Stimulated activated naive CD8-positive, alpha-beta T cell treated with anti-CD3 and anti-CD28 coated beads, Interleukin-15, Interleukin-2, amounts not matched to agents 100 ng/mL and 50 ng/mL, for 24 hours (primary cell): ENCODE data around the gene PLEKHA4.
"Not testable (repeated sequence)": the region's sequence is repeated elsewhere in the genome, so short reads cannot be mapped to it uniquely, and the experiment has no call there.

Experiments
- H3K27ac Mint-ChIP-seq: one replicate; pipeline ENCODE4 v1.8.0; 2021; ENCODE audit warnings: mild to moderate bottlenecking, mixed read lengths
- H3K27me3 Mint-ChIP-seq: one replicate; pipeline ENCODE4 v1.8.0; 2021; ENCODE audit warnings: mixed read lengths
- H3K36me3 Mint-ChIP-seq: one replicate; pipeline ENCODE4 v1.8.0; 2021; ENCODE audit warnings: low read depth, mixed read lengths
- H3K4me1 Mint-ChIP-seq: one replicate; pipeline ENCODE4 v1.8.0; 2021; ENCODE audit warnings: low read depth, mixed read lengths
- H3K4me3 Mint-ChIP-seq: one replicate; pipeline ENCODE4 v1.8.0; 2021; ENCODE audit warnings: mild to moderate bottlenecking, mixed read lengths
- H3K9me3 Mint-ChIP-seq: one replicate; pipeline ENCODE4 v1.8.0; 2021; ENCODE audit warnings: mixed read lengths

The PLEKHA4 gene

GRCh38 chr19:48876043-48876981 lies 7.9 kb upstream of the PLEKHA4 start:
- not testable (repeated sequence) for H3K27me3 Mint-ChIP-seq, H3K9me3 Mint-ChIP-seq
- Mint-ChIP-seq H3K4me1 (peaks cover 60% of the 10 kb centered on the region), H3K4me3 (peak overlapping the region; percentile 99), H3K27ac (peak overlapping the region; percentile 94), H3K36me3 (peaks cover 62% of the 10 kb centered on the region)

GRCh38 chr19:48874303-48875135 lies 6.1 kb upstream of the PLEKHA4 start:
- Mint-ChIP-seq H3K4me1 (peaks cover 60% of the 10 kb centered on the region), H3K4me3 (peak overlapping the region; percentile 99), H3K27ac (peak overlapping the region; percentile 94), H3K27me3 (no peaks in the 10 kb centered on the region), H3K9me3 (no peaks in the 10 kb centered on the region), H3K36me3 (peaks cover 62% of the 10 kb centered on the region)

- no peaks in the 10 kb centered on the region for H3K27me3 Mint-ChIP-seq
- H3K4me1 Mint-ChIP-seq, result peaks cover 62% of the 10 kb centered on the region
- no peaks in the 10 kb centered on the region for H3K9me3 Mint-ChIP-seq
- H3K36me3 Mint-ChIP-seq, result peaks cover 60% of the 10 kb centered on the region
- H3K27ac Mint-ChIP-seq, result peak overlapping the region; percentile 94
- peak overlapping the region; percentile 99 for H3K4me3 Mint-ChIP-seq
These were observed 5.3 kb upstream of the PLEKHA4 start for GRCh38 chr19:48873476-48874302.

GRCh38 chr19:48872884-48873475 lies 4.6 kb upstream of the PLEKHA4 start:
- Mint-ChIP-seq H3K27me3 (no peaks in the 10 kb centered on the region), H3K4me1 (peaks cover 59% of the 10 kb centered on the region), H3K4me3 (peak overlapping the region; percentile 99), H3K9me3 (no peaks in the 10 kb centered on the region), H3K27ac (peak overlapping the region; percentile 94), H3K36me3 (peaks cover 53% of the 10 kb centered on the region)

- Mint-ChIP-seq H3K27me3 (no peaks in the 10 kb centered on the region), H3K4me1 (peaks cover 53% of the 10 kb centered on the region), H3K27ac (peak within 1 kb of the TSS; percentile 94), H3K36me3 (peaks cover 46% of the 10 kb centered on the region), H3K9me3 (no peaks in the 10 kb centered on the region), H3K4me3 (peak within 1 kb of the TSS; percentile 99)
These were observed 3.9 kb upstream of the PLEKHA4 start, which contains the start of gene PPP1R15A for GRCh38 chr19:48872182-48872883. Gene PPP1R15A, plus strand, starts transcription at chr19:48872421. Its CDS starts 813 bp downstream, at chr19:48873234.

GRCh38 chr19:48871471-48872181 lies 3.2 kb upstream of the PLEKHA4 start:
- peaks cover 44% of the 10 kb centered on the region for H3K36me3 Mint-ChIP-seq

GRCh38 chr19:48870048-48870447 lies 1.6 kb upstream of the PLEKHA4 start:
- Mint-ChIP-seq H3K36me3 (peaks cover 28% of the 10 kb centered on the region), H3K27me3 (no peaks in the 10 kb centered on the region), H3K4me3 (no peak overlapping the region), H3K9me3 (no peaks in the 10 kb centered on the region), H3K27ac (no peak overlapping the region), H3K4me1 (peaks cover 36% of the 10 kb centered on the region)

More at GRCh38 chr19:48871471-48872181, 3.2 kb upstream of the PLEKHA4 start:
- H3K27ac Mint-ChIP-seq, result peak overlapping the region; percentile 94
- H3K27me3 Mint-ChIP-seq, H3K9me3 Mint-ChIP-seq: not testable (repeated sequence)
- peaks cover 51% of the 10 kb centered on the region for H3K4me1 Mint-ChIP-seq
- H3K4me3 Mint-ChIP-seq, result peak overlapping the region; percentile 99

GRCh38 chr19:48867746-48868113 lies 687 bp downstream of the PLEKHA4 start:
- Mint-ChIP-seq H3K36me3 (peaks cover 5% of the 10 kb centered on the region), H3K4me3 (no peak overlapping the region), H3K27me3 (no peaks in the 10 kb centered on the region), H3K4me1 (peaks cover 14% of the 10 kb centered on the region), H3K9me3 (no peaks in the 10 kb centered on the region), H3K27ac (no peak overlapping the region)

- Mint-ChIP-seq H3K27ac (no peak overlapping the region), H3K36me3 (peaks cover 1% of the 10 kb centered on the region), H3K9me3 (no peaks in the 10 kb centered on the region), H3K4me3 (no peak overlapping the region), H3K27me3 (no peaks in the 10 kb centered on the region), H3K4me1 (peaks cover 12% of the 10 kb centered on the region)
These were observed 1.2 kb downstream of the PLEKHA4 start for GRCh38 chr19:48867123-48867745.

GRCh38 chr19:48866692-48867091 lies 1.7 kb downstream of the PLEKHA4 start:
- Mint-ChIP-seq H3K36me3 (no peaks in the 10 kb centered on the region), H3K9me3 (no peaks in the 10 kb centered on the region), H3K4me1 (peaks cover 8% of the 10 kb centered on the region), H3K27ac (no peak overlapping the region), H3K27me3 (no peaks in the 10 kb centered on the region), H3K4me3 (no peak overlapping the region)

- H3K4me3 Mint-ChIP-seq, result no peak overlapping the region
- H3K4me1 Mint-ChIP-seq, result peaks cover 4% of the 10 kb centered on the region
- no peaks in the 10 kb centered on the region for H3K9me3 Mint-ChIP-seq
- H3K27me3 Mint-ChIP-seq, result no peaks in the 10 kb centered on the region
- H3K36me3 Mint-ChIP-seq, result no peaks in the 10 kb centered on the region
- H3K27ac Mint-ChIP-seq, result no peak overlapping the region
These were observed 5.6 kb downstream of the PLEKHA4 start for GRCh38 chr19:48862827-48863226.

- peaks cover 4% of the 10 kb centered on the region for H3K4me1 Mint-ChIP-seq
- H3K36me3 Mint-ChIP-seq, result no peaks in the 10 kb centered on the region
- no peak overlapping the region for H3K4me3 Mint-ChIP-seq
- no peak overlapping the region for H3K27ac Mint-ChIP-seq
- no peaks in the 10 kb centered on the region for H3K27me3 Mint-ChIP-seq
- no peaks in the 10 kb centered on the region for H3K9me3 Mint-ChIP-seq
These were observed 7.1 kb downstream of the PLEKHA4 start for GRCh38 chr19:48861313-48861712.
